Immature natural killer cell (primary cell): ENCODE results near the gene TSPAN10. TPM values are rescaled to one million over a fixed set of nuclear protein-coding genes. Genes with fewer than 3 reads are reported as not detected.
"Not testable (repeated sequence)": the region's sequence is repeated elsewhere in the genome, so short reads cannot be mapped to it uniquely, and the experiment has no call there.

ENCODE experiments used
- DNase-seq, 3 donors: peaks; one replicate each; pipeline ENCODE4 v3.0.0; 2022; ENCODE audit warnings: mixed read lengths in 1 of 3
- H3K27ac Mint-ChIP-seq, 6 donors: one replicate each; pipeline ENCODE4 v1.8.0; 2020; ENCODE audit warnings: mixed read lengths in 6 of 6, mild to moderate bottlenecking in 5 of 6, inconsistent platforms in 4 of 6, moderate library complexity in 3 of 6
- H3K27me3 Mint-ChIP-seq, 3 donors: one replicate each; pipeline ENCODE4 v1.8.0; 2020 to 2021; ENCODE audit warnings: low read depth in 3 of 3, mild to moderate bottlenecking in 3 of 3, mixed read lengths in 3 of 3, moderate library complexity in 3 of 3, inconsistent platforms in 1 of 3
- H3K36me3 Mint-ChIP-seq, 3 donors: one replicate each; pipeline ENCODE4 v1.8.0; 2020; ENCODE audit warnings: mixed read lengths in 3 of 3, inconsistent platforms in 2 of 3, mild to moderate bottlenecking in 2 of 3
- H3K4me1 Mint-ChIP-seq, 2 donors: one replicate each; pipeline ENCODE4 v1.8.0; 2020; ENCODE audit warnings: inconsistent platforms in 2 of 2, mild to moderate bottlenecking in 2 of 2, mixed read lengths in 2 of 2, moderate library complexity in 1 of 2
- H3K4me3 Mint-ChIP-seq, 5 donors: one replicate each; pipeline ENCODE4 v1.8.0; 2020; ENCODE audit warnings: mild to moderate bottlenecking in 5 of 5, mixed read lengths in 5 of 5, inconsistent platforms in 3 of 5, moderate library complexity in 3 of 5
- H3K9me3 Mint-ChIP-seq, 6 donors: one replicate each; pipeline ENCODE4 v1.8.0; 2020; ENCODE audit warnings: mild to moderate bottlenecking in 6 of 6, mixed read lengths in 6 of 6, inconsistent platforms in 4 of 6, moderate library complexity in 3 of 6
- polyA plus RNA-seq, 3 donors: library from polyadenylated mRNA; unstranded; fragments of 300-500 nt; fragmentation: Illumina TruSeq; gene quantifications; one replicate each; pipeline ENCODE4 v1.2.3, GENCODE V29; 2021

TSPAN10 gene
- polyA plus RNA-seq, 3 donors from 2014 or later: 0.48 to 0.63 TPM; not detected in 1

DNA sequence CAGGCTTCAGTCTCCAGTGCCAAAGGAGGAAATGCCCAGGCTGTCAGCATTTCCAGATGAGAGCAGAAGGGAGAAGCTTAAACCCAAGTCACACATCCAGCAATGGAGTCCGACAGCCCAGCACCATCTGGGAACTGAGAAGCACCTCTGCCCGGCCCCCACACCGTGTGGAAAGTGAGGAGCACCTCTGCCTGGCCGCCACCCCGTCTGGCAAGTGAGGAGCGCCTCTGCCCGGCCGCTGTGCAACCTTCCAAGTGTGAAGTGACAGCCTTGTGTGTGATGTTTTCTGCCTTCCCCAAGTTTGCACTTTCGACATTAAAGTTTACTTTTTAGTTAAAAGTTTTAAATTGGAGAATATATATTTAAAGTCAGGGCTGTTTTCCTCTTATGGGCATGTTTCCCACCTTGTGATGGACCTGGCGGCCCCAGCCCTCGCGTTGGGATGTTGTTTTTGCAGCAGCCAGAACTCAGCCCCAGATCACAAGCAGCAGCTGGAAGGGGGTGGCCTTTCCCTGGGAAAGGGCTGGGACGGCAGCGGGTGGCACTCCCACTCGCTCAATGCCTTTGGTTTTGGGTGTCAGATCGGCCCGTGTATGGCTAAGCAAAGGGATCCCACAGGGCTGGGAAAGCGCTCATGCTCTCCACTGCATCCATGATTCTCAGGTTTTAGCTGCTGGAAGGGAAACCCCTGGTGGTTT lies 36.7 kb downstream of the TSPAN10 start:
- H3K4me3 Mint-ChIP-seq: no peak overlapping the region
- H3K9me3 Mint-ChIP-seq: no peaks in the 10 kb centered on the region
- no peak overlapping the region for H3K27ac Mint-ChIP-seq
- no peak for DNase-seq
- H3K27me3 Mint-ChIP-seq: peaks cover 0 to 2% (median 0%) of the 10 kb centered on the region in 3 donors
- peaks cover 0 to 6% (median 0%) of the 10 kb centered on the region in 3 donors for H3K36me3 Mint-ChIP-seq
- peaks cover 5 to 6% of the 10 kb centered on the region in 2 donors for H3K4me1 Mint-ChIP-seq

DNA sequence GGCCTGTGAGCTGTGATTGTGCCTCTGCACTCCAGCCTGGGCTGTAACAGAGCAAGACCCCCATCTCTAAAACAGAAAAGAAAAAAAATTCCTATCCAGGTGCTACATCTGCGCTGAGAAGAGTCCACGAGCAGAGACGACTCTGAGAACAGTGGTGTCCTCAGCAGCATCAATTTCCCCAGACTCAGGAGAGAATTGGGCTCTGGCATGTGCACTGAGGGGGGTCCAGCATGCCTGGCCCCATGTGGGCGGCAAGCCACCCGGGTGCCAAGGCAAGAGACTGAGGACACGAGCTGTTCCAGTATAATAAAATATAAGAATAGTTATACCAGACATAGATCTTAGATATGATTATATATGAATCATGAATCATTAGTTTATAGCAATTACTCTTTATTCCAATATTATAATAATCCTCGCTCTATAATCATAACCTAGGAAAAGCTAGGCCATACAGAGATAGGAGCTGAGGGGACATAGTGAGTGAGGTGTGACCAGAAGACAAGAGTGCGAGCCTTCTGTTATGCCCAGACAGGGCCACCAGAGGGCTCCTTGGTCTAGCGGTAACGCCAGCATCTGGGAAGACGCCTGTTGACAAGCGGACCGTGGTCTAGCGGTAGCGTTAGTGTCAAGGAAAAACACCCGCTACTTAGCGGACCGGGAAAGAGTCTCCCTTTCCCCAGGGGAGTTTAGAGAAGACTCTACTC lies 38.7 kb downstream of the TSPAN10 start:
- peak overlapping the region in 1 of 6 donors; percentile 21 for H3K27ac Mint-ChIP-seq
- not testable (repeated sequence) for H3K9me3 Mint-ChIP-seq, H3K4me1 Mint-ChIP-seq, H3K4me3 Mint-ChIP-seq, H3K27me3 Mint-ChIP-seq, H3K36me3 Mint-ChIP-seq
- peak; percentile 36 to 39 (median 37) for DNase-seq

DNA sequence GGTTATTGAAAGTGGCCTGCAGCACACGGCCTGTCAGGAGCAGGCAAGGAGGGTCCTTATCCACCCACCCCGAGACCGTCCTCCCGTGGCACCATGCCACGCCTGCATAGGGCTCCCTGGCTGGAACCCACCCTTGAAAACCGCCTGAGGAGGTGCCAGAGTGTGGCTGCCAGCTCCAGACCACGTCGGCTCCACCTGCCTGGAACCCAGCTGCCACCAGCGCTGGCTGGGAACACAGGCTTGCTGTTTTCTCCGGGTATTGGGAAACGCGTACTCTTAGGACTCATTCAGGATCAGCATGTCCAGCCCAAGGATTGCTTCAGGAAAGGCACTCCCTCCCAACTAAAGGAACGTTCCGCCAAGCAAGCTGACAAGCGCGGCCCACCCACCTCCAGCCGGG lies 39.9 kb downstream of the TSPAN10 start:
- peaks cover 5 to 7% of the 10 kb centered on the region in 2 donors for H3K4me1 Mint-ChIP-seq
- H3K4me3 Mint-ChIP-seq: no peak overlapping the region
- H3K27ac Mint-ChIP-seq: no peak overlapping the region
- H3K36me3 Mint-ChIP-seq: no peaks in the 10 kb centered on the region
- DNase-seq: no peak
- H3K9me3 Mint-ChIP-seq: no peaks in the 10 kb centered on the region
- peaks cover 0 to 2% (median 0%) of the 10 kb centered on the region in 3 donors for H3K27me3 Mint-ChIP-seq

DNA sequence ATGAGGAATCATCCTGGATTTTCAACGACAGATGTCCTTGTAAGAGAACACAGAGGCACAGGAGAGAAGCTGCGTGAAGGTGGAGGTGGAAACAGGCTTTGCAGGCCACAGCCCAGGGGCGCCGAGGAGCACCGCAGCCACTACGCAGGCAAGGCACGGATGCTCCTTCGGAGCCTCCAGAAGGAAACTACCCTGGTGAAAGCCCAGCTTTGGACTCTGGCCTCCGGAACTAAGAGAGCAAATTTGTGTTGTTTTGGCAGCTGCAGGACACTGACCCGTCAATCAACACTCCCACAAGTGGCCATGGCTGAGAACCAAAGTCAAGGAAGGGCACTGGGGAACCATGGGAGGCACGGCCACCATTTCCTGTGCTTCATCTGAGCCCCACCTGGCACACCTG lies 43.2 kb downstream of the TSPAN10 start:
- peak overlapping the region in 1 of 6 donors; percentile 62 for H3K27ac Mint-ChIP-seq
- DNase-seq: no peak

DNA sequence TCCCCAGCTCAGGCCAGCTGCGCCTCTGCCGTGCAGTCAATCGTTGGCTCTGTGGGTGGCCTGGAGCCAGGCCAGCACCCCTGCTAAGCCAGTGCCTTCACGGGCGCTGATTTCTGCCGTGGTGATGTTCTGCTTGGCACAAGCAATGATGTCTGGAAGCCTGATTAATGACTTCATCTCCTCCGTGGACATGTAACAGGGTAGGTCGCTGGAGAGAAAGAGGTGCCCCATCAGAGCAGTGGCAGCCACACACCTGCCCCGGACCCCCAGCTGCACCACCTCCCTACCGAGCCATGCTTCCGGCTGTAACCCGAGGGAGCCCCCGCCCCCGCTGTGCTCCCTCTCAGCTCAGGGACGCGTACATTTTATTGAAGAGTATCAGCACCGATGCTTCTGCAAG lies 44.7 kb downstream of the TSPAN10 start:
- peak overlapping the region in 3 of 5 donors; percentile 2 to 40 (median 21) for H3K4me3 Mint-ChIP-seq
- H3K4me1 Mint-ChIP-seq: peaks cover 33 to 37% of the 10 kb centered on the region in 2 donors
- peaks cover 0 to 3% (median 3%) of the 10 kb centered on the region in 3 donors for H3K36me3 Mint-ChIP-seq
- H3K27ac Mint-ChIP-seq: peak overlapping the region in 1 of 6 donors; percentile 29
- no peak for DNase-seq
- no peaks in the 10 kb centered on the region for H3K9me3 Mint-ChIP-seq
- H3K27me3 Mint-ChIP-seq: peaks cover 3 to 9% (median 5%) of the 10 kb centered on the region in 3 donors

More for the DNA sequence above, 43.2 kb downstream of the TSPAN10 start:
- Mint-ChIP-seq H3K27me3 (peaks cover 3 to 10% (median 3%) of the 10 kb centered on the region in 3 donors), H3K36me3 (no peaks in the 10 kb centered on the region), H3K4me3 (no peak overlapping the region), H3K4me1 (peaks cover 28% of the 10 kb centered on the region in 2 donors), H3K9me3 (no peaks in the 10 kb centered on the region)

DNA sequence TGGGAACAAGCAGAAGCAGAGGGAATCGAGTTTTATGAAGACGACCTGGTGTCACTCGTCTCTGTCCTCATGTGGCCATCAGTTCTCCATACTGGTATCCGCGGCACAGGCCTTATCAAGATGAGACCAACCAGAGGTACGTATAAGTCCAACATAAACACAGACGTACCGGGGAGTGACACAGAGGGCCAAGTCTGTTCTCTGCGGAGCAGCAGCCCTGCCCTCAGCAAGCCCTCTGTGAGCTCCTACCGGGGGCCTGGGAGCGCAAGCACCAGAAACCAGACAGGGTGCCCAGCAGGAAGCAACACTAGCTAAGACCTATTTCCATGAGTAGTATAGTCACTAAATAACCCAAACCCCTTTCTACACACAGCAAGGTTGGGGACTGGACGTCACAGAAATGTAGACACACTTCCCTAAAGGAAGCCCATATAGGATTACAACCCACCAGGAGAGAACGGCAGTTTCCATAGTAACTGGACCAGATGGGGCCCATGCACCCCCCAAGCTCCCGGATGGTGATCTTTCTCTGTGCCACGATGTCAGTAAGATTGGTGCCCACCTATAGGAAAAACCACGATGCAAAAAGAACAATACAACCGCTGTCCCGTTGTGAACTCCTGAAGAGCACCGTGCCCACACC lies 45.7 kb downstream of the TSPAN10 start:
- H3K4me3 Mint-ChIP-seq: peak overlapping the region; percentile 92 to 98 (median 95)
- no peaks in the 10 kb centered on the region for H3K9me3 Mint-ChIP-seq
- H3K27ac Mint-ChIP-seq: peak overlapping the region; percentile 26 to 79 (median 65)
- peaks cover 36 to 37% of the 10 kb centered on the region in 2 donors for H3K4me1 Mint-ChIP-seq
- peaks cover 3 to 9% (median 5%) of the 10 kb centered on the region in 3 donors for H3K27me3 Mint-ChIP-seq
- peaks cover 0 to 3% (median 3%) of the 10 kb centered on the region in 3 donors for H3K36me3 Mint-ChIP-seq
- DNase-seq: no peak

DNA sequence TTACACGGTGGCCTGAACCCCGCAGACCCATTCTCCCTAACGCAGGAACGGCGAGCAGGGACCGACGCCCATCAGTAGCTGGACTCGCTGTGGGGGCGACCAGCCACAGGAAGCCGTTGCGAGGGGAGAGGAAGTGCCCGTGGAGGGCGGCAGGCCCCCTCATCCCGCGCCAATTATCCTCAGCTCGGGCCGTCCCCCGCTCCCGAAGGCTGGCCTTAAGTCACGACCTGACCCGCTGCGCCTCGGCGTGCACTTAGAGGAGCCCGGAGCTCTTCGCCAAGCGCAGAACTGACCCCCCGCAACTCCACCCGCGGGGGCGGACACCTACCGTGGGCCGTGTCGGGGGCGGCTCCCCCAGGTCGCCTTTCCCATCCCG lies 46.2 kb downstream of the TSPAN10 start:
- Mint-ChIP-seq H3K9me3 (no peaks in the 10 kb centered on the region), H3K4me3 (peak overlapping the region; percentile 92 to 98 (median 95)), H3K36me3 (peaks cover 0 to 3% (median 3%) of the 10 kb centered on the region in 3 donors), H3K4me1 (peaks cover 36 to 37% of the 10 kb centered on the region in 2 donors), H3K27me3 (peaks cover 3 to 9% (median 5%) of the 10 kb centered on the region in 3 donors), H3K27ac (peak overlapping the region in 5 of 6 donors; percentile 59 to 85 (median 78))
- DNase-seq: no peak

DNA sequence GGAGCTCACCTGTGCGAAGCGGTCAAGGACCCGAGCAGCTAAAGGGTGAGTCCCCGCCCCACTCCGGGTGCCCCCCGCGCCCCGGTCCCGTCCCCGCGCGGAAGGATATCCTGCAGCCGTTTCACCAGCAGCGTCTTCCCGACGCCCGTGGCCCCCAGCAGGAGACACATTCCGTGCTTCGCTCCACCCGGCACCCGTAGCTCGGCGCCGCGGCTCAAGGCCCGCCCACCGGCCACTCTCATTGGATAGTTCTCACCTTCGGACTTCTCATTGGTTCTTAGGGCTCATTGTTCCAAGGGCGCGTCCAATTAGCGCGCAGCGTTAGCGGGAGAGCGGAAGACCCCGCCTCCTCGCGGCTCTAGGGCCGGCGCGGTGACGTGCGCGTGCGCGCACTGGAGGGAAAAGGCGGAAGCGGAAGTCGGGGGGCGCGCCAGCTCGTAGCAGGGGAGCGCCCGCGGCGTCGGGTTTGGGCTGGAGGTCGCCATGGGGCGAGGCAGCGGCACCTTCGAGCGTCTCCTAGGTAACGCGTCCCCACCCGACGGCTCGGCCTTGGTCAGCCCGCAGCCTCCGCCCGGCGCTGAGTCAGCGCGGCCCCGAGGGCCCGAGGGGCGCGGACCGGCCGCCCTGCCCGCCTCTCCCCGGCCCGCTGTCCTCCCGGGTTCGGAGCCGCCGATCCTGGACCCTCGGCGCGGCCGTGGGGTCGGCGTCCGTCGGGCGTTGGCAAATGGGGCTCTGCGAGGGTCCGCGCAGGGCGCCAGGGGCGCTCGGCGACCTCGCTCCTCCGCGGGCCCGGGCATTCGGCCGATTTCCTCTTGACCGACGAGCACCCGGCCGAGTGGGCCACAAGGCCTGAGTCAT lies 46.8 kb downstream of the TSPAN10 start, which contains the start of the genes ARL16 and HGS:
ARL16 (minus strand) TSS at position 214 of the 858 bp plus-strand sequence; CDS start at position 170, 44 bp downstream.
HGS (plus strand) TSS at position 428 of the 858 bp plus-strand sequence; CDS start at position 484, 56 bp downstream.
- H3K27me3 Mint-ChIP-seq: peaks cover 3 to 11% (median 5%) of the 10 kb centered on the region in 3 donors
- H3K4me1 Mint-ChIP-seq: peaks cover 37 to 39% of the 10 kb centered on the region in 2 donors
- peak; percentile 98 to 99 (median 99) for DNase-seq
- H3K27ac Mint-ChIP-seq: peak within 1 kb of the TSS; percentile 85 to 95 (median 89)
- H3K36me3 Mint-ChIP-seq: peaks cover 2 to 3% (median 3%) of the 10 kb centered on the region in 3 donors
- peak within 1 kb of the TSS; percentile 92 to 98 (median 95) for H3K4me3 Mint-ChIP-seq
- H3K9me3 Mint-ChIP-seq: no peaks in the 10 kb centered on the region

DNA sequence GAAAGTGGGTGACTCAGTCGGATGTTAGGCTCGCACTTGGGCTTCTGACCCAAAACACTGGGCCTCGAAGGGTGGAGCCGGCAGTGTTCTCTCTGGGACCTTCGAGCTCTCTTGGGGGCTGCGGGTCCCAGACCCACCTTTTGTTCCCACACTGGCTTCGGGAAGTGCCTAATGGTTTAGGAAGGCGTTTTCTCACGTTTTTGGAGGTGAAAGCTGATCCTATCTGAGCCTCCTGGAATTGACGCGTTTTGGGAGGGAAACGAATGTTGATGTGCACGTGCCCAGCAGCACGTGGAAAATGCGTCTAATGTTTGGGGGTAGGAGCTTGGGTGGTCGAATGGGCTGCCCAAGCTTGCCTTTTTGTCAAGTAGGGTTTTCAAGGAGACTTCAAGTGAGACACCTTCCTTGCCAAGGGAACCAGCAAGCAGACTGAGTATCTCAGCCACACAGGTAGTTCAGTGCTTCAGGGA lies 47.5 kb downstream of the TSPAN10 start:
- H3K4me1 Mint-ChIP-seq: peaks cover 37 to 42% of the 10 kb centered on the region in 2 donors
- DNase-seq: no peak
- peaks cover 3 to 5% (median 3%) of the 10 kb centered on the region in 3 donors for H3K36me3 Mint-ChIP-seq
- no peaks in the 10 kb centered on the region for H3K9me3 Mint-ChIP-seq
- H3K27me3 Mint-ChIP-seq: peaks cover 3 to 11% (median 5%) of the 10 kb centered on the region in 3 donors
- H3K27ac Mint-ChIP-seq: peak overlapping the region; percentile 73 to 85 (median 80)
- H3K4me3 Mint-ChIP-seq: peak overlapping the region; percentile 80 to 87 (median 81)

DNA sequence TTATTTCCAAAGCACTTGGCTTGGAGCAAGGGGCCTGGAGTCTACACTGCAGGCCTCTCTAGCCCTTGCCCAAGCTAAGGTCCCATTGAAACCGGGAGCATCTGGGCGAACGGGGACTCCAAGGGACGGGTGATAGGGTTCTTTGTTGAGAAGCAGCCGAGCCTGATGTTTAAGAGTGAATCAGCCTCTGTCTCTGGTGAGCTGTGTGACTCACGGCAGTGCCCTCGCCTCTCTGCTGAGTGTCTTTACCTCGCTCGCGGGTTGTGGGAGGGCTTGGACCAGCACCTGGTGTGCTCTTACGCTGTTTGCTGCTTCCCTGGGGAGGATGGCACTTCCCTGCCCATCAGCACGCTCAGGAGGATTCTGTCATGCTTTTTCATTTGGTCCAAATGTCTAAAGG lies 48.1 kb downstream of the TSPAN10 start:
- H3K4me3 Mint-ChIP-seq: peak overlapping the region; percentile 80 to 87 (median 81)
- peaks cover 3 to 16% (median 5%) of the 10 kb centered on the region in 3 donors for H3K27me3 Mint-ChIP-seq
- DNase-seq: no peak

DNA sequence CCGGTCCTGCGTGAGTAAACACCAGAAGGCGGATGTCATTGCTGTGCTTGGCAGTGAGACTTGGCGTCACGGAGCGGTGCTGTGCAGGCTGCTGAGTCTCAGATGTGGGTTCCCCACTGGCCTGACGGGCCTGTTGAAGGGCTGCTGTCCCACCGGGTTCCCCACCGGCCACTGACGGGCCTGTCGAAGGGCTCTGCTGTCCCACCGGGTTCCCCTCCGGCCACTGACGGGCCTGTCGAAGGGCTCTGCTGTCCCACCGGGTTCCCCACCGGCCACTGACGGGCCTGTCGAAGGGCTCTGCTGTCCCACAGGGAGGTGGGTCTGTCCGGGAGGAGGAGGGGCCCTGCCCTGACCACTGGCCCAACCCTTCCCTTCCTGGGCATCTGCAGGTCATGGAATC lies 49.6 kb downstream of the TSPAN10 start:
- Mint-ChIP-seq H3K9me3 (no peaks in the 10 kb centered on the region), H3K27me3 (peaks cover 3 to 16% (median 5%) of the 10 kb centered on the region in 3 donors), H3K4me3 (no peak overlapping the region), H3K36me3 (peaks cover 3 to 5% (median 3%) of the 10 kb centered on the region in 3 donors), H3K27ac (no peak overlapping the region), H3K4me1 (peaks cover 37 to 41% of the 10 kb centered on the region in 2 donors)
- DNase-seq: no peak

More for the DNA sequence above, 48.1 kb downstream of the TSPAN10 start:
- no peaks in the 10 kb centered on the region for H3K9me3 Mint-ChIP-seq
- H3K27ac Mint-ChIP-seq: peak overlapping the region; percentile 73 to 85 (median 80)
- H3K4me1 Mint-ChIP-seq: peaks cover 37 to 42% of the 10 kb centered on the region in 2 donors
- peaks cover 3 to 5% (median 3%) of the 10 kb centered on the region in 3 donors for H3K36me3 Mint-ChIP-seq

DNA sequence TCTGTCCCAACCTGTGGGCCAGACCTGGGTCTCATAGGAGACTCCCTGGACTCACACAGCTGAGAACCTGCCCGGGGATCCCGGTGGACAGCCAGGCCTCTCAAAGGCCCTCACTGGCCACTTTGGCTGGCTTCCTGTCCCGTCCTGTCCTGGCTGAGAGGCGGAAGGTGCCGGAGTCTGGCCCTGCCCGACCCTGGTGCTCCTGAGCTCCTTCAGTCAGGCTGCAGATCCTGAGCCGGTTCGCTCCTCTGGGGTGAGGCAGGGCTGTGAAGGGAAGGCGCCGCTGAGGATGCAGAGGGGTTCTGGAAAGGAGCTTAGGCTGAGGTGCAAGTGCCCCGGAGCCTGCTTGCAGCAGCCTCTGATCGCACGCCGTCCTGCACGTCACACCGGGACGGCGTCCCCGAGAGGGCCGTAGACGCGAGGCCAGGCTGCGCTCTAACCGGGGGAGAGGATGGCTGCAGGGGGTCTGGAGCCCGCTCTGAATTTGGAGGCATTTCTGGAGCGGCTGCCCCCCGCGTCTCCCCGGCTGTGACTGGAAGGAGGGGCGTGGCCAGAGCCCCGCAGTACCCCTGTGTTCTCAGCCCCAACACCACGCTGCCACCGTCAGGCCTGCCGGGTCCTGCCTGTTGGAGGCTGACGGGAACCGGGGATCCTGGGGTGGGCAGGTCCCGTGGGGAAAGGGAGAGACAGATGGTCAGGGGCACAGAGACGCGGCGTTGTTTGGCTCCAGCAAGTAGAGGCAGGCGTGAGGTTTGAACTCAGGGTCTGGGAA lies 51.0 kb downstream of the TSPAN10 start:
- no peak overlapping the region for H3K27ac Mint-ChIP-seq
- peaks cover 3 to 15% (median 5%) of the 10 kb centered on the region in 3 donors for H3K27me3 Mint-ChIP-seq
- DNase-seq: no peak
- peaks cover 31 to 34% of the 10 kb centered on the region in 2 donors for H3K4me1 Mint-ChIP-seq
- H3K36me3 Mint-ChIP-seq: peaks cover 3 to 7% (median 5%) of the 10 kb centered on the region in 3 donors
- H3K4me3 Mint-ChIP-seq: peak overlapping the region in 1 of 5 donors; percentile 38
- no peaks in the 10 kb centered on the region for H3K9me3 Mint-ChIP-seq
